NCI-H1417 treated with DMSO at 0.1 percent for 48 hours (cell line): ENCODE data around the gene TMEM184C.

ENCODE experiments used
- DNase-seq: peaks from one replicate; lab custom pipeline; 2025; lab: John Stamatoyannopoulos, UW

Gene TMEM184C

GRCh38 chr4:147655639-147656038 lies 38.4 kb downstream of the TMEM184C start:
- no peak for DNase-seq

DNA sequence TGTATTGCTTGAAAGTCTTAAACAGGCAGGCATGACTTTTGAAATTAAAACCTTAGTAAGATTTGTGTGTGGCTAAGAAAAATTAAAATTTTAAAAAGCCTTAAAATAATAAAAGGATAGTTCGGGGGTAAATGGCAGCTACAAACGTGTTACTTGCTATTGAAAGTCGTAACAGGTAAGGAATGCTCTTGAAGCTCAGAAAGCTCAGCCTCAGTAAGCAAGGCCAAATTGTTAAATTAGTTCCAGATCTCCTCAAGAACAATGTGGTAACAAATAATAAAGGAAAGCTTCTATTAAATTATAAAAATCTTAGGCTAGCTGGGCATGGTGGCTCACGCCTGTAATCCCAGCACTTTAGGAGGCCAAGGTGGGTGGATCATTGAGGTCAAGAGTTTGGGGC lies 41.3 kb downstream of the TMEM184C start:
- DNase-seq = no peak

GRCh38 chr4:147674073-147674472 lies 56.9 kb downstream of the TMEM184C start:
- DNase-seq = no peak

GRCh38 chr4:147674496-147674895 lies 57.3 kb downstream of the TMEM184C start:
- DNase-seq = no peak

DNA sequence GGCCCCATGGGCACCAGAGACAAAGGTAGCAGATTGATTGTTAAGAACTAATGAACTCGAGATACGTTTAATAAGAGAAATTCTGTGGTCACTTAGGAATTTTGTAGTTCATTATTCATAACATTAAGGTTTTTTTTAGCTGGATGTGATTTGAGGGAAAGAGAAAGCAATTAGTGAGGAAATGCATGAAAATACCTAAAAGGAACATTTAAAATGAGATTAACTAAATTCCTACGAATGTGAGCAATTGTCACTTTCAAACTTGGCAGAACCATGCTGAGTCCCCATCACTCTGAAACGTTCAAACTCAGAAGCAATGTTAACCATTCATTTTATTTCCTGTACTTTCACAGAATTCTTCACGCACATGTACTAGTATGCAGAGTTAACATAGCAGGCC lies 60.9 kb downstream of the TMEM184C start:
- DNase-seq = no peak

GRCh38 chr4:147678796-147679549 lies 61.8 kb downstream of the TMEM184C start:
- no peak for DNase-seq

GRCh38 chr4:147682755-147683154 lies 65.6 kb downstream of the TMEM184C start:
- no peak for DNase-seq

GRCh38 chr4:147683188-147683591 lies 66.0 kb downstream of the TMEM184C start:
- DNase-seq = no peak

DNA sequence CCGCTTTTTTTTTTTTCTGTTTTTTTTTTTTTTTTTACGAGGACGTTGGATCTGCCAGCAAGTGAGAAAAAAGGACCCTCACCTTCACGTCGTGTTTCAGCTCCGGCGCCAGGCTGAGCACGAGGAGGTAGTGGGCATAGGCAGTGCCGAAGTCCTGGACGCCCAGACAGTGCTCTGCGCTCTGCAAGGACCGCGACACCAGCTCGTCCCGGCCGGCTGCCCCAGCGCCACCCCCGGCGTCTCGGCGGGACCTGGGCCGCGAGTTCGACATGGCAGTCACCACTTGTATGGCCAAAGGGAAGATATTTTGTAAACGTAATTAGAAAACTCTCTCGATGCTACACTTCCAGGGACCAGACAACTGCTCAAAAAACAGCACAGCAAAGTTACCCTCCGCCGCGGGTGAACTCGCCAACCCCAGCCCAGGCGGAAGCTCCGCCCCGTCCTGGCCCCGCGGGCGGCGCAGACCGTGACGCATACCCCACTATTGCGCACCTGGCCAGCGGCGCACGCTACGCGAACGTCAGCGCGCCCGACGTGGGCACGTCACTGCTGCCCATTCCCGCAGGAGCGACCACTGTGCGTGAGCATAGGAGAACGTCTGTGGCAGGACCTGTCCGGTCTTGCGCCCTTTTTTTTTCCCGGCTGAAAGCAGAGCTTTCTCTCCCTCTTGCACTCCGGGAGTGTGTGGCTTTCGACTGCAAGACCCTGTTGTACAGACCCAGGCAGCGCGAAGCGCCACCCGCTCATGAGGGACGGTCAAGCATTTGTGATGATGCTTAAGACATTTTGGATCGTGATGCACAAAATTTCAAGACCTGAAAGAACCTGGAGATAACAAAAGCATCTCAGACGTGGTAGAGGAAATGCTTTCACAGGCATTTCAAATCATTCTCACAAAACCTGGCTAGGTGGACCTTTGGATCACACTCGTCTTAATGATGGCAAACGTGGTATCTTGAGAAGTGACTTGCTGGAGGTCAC lies 66.8 kb downstream of the TMEM184C start, which contains the start of gene PRMT9:
Gene PRMT9 (minus strand): TSS at position 447 of the 984 bp plus-strand sequence. CDS start 176 bp downstream, at position 271.
- peak; percentile 43 for DNase-seq

DNA sequence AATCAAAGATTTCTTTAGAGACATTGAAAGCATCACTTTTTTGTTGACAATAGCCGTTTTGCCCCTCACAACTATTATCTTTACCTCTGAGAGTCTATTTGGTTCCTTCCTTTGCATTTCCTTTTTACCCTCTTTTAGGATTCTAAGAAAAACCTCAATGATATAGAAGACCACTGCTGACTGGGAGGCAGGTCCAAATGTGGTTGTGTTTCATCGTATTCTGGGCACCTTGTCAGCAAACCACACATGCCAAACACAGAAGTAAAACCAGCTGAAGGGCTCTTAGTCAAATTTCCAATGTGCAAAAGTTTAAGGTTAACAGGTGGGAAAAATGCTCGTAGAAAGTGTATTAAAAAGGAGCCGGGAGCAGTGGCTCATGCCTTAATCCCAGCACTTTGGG lies 71.9 kb downstream of the TMEM184C start:
- DNase-seq = no peak

GRCh38 chr4:147691820-147692219 lies 74.6 kb downstream of the TMEM184C start:
- no peak for DNase-seq

DNA sequence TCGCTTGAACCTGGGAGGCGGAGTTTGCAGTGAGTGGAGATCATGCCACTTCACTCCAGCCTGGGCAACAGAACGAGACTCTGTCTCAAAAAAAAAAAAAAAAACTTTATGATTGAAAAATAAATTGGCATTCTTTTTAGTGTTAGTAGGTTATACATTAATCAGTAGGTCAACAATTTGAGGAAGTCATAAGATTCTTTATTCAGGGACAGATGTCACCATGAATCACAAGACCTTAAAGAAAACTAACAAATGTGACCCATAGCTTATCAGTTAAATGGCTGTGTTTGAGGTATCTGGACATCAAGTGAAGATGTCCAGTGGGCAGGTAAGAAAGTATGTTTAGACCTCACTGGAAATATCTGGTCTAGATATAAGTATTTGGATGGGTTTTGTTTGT lies 76.0 kb downstream of the TMEM184C start:
- no peak for DNase-seq

- DNase-seq = no peak
Observed at GRCh38 chr4:147696866-147697265, 79.7 kb downstream of the TMEM184C start.

DNA sequence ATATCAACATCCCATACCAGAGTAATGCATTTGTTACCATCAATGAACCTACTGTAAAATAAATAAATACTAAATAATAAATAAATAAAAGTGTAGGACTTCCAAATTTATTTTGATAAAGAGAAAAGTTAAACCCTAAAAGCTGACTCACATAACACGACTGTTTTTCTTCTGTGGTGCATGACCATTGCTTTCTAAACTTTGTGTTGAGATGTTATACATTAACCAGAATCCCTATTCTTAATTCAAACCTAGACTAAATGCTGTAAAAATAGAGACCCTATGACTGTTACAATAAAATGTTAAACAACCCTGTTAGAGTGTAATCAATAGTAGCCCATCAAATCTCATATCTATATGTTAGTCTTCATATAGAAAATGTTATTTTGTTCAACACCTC lies 87.6 kb downstream of the TMEM184C start:
- no peak for DNase-seq

DNA sequence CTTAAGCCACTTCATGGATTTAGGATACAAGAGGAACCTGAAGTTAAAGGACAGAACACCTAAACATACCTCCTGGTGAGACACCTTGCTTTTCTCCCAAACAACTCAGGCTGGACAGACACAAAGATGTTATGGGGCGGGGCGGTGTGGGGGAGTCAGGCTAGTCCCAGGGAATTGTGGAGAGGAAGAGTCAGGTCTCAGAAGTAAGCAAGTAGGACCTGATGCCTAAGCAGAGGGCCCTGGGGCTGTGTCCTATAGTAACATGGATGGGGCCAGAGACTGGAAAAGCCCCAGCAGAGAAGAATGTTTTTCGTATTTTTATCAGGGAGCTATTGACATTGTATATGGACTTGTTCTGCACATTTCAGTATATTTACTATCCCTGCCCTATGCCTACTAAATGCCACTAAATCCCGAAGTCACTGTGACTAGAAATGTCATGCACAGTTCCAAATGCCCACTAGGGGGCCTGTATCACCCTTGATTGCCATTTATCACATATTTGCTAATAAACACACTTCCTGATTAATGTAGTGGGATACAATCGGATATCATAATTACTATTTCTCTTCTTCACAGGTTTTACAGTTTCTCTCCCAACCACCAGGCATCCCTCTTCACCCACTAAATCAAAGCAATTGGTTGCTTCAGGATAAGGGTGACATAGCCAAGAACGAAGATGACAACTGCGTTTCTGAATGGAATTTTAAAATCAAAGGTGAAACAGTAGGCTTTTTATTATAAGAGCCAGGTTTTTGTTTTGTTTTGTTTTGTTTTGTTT lies 90.9 kb downstream of the TMEM184C start:
- no peak for DNase-seq

- no peak for DNase-seq
Observed at GRCh38 chr4:147709999-147710398, 92.8 kb downstream of the TMEM184C start.

DNA sequence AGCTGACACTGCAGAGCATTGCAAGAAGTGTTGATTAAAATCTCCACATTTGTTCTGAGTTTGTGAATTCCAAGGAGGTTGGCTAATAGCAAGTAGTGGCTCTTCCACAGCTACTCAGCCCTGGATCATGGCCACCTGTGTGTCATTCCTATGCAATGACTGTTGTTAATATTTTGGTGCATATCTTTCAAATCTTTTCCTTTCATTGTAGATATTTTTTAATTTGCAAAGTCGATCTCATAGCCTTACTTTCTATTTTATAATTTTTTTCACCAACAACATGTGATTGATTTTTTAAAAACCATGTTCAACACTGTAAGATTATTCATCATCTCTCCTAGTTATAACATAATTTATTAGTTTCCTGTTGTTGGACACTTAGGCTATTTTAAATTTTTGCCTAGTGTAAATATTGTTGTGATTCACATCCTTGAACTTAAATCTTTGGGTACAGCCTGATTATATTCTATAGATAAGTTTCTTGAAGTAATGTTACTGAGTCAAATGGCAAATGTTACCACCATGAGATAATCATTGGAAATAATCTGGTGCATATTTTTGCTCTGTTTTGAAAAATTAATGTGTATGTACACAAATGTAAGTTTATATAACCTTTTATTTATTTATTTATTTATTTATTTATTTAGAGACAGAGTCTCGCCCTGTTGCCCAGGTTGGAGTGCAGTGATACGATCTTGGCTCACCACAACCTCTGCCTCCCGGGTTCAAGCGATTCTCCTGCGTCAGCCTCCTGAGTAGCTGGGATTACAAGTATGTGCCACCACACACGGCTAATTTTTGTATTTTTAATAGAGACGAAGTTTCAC lies 97.6 kb downstream of the TMEM184C start:
- DNase-seq = no peak

- no peak for DNase-seq
Observed at GRCh38 chr4:147717878-147718277, 100.7 kb downstream of the TMEM184C start.
